GM23338 (cell line): ENCODE measurements around the gene TSPAN1. TPM values are rescaled to one million over a fixed set of nuclear protein-coding genes. Genes with fewer than 3 reads are reported as not detected.

Experiments used
- ATAC-seq: fragments of 200-7000 bp; cut with Tn5 transposase; 3 replicates; pipeline ENCODE4 v1.9.1; 2020
- DNase-seq: peaks from one replicate; pipeline ENCODE4 v3.0.0-alpha.2; 2015; ENCODE audit warnings: low spot score
- H2AFZ ChIP-seq: fragments of 200-600 bp; sonication (generic); 2 replicates; pipeline ENCODE4 v1.8.0; 2016; ENCODE audit warnings: antibody characterized with exemption, mild to moderate bottlenecking, moderate library complexity
- H3F3A ChIP-seq: fragments of 200-600 bp; sonication (generic); replicated peaks from 2 replicates; pipeline ENCODE4 v1.8.0; 2017; ENCODE audit warnings: antibody characterized with exemption, mixed run types, low read depth
- H3K27ac ChIP-seq: fragments of 200-600 bp; sonication (generic); 2 replicates; pipeline ENCODE4 v1.6.1; 2016; ENCODE audit warnings: low read depth
- H3K27me3 ChIP-seq: fragments of 200-600 bp; sonication (generic); 2 replicates; pipeline ENCODE4 v1.8.0; 2016; ENCODE audit warnings: mild to moderate bottlenecking, mixed run types, moderate library complexity; ENCODE audit not compliant: insufficient read depth
- H3K36me3 ChIP-seq: fragments of 200-600 bp; sonication (generic); 2 replicates; pipeline ENCODE4 v1.8.0; 2016; ENCODE audit warnings: mild to moderate bottlenecking; ENCODE audit not compliant: insufficient read depth
- H3K4me1 ChIP-seq: fragments of 200-600 bp; sonication (generic); 2 replicates; pipeline ENCODE4 v1.8.0; 2016; ENCODE audit warnings: mild to moderate bottlenecking, moderate library complexity; ENCODE audit not compliant: insufficient read depth
- H3K4me2 ChIP-seq: fragments of 200-600 bp; sonication (generic); 2 replicates; pipeline ENCODE4 v1.7.1; 2017; ENCODE audit warnings: mixed run types
- H3K4me3 ChIP-seq: fragments of 200-600 bp; sonication (generic); 2 replicates; pipeline ENCODE4 v1.6.1; 2016; ENCODE audit warnings: mixed run types
- H3K79me2 ChIP-seq: fragments of 200-600 bp; sonication (generic); replicated peaks from 2 replicates; pipeline ENCODE4 v1.8.0; 2017; ENCODE audit warnings: mild to moderate bottlenecking; ENCODE audit not compliant: insufficient read depth
- H3K9me2 ChIP-seq: fragments of 200-600 bp; sonication (generic); 2 replicates; pipeline ENCODE4 v1.8.0; 2017; ENCODE audit not compliant: insufficient read depth
- H4K20me1 ChIP-seq: fragments of 200-600 bp; sonication (generic); replicated peaks from 2 replicates; pipeline ENCODE4 v1.8.0; 2017; ENCODE audit warnings: mild to moderate bottlenecking; ENCODE audit not compliant: insufficient read depth
- H3K27ac Mint-ChIP-seq: 2 replicates; pipeline ENCODE4 v1.8.0; 2020; ENCODE audit warnings: inconsistent platforms, mild to moderate bottlenecking, moderate library complexity, mixed read lengths
- H3K27me3 Mint-ChIP-seq: 3 replicates; pipeline ENCODE4 v1.8.0; 2022; ENCODE audit warnings: low read depth, mild to moderate bottlenecking, moderate library complexity, mixed read lengths, inconsistent platforms; ENCODE audit not compliant: insufficient read depth, poor library complexity
- H3K36me3 Mint-ChIP-seq: 3 replicates; pipeline ENCODE4 v1.8.0; 2021; ENCODE audit warnings: low read depth, mild to moderate bottlenecking, inconsistent platforms, moderate library complexity, mixed read lengths
- H3K4me1 Mint-ChIP-seq: 3 replicates; pipeline ENCODE4 v1.8.0; 2020; ENCODE audit warnings: mild to moderate bottlenecking, inconsistent platforms, mixed read lengths
- H3K4me3 Mint-ChIP-seq: 3 replicates; pipeline ENCODE4 v1.8.0; 2021; ENCODE audit warnings: moderate library complexity, mild to moderate bottlenecking, inconsistent platforms, mixed read lengths
- H3K9me3 Mint-ChIP-seq: 3 replicates; pipeline ENCODE4 v1.8.0; 2020; ENCODE audit warnings: moderate library complexity, mild to moderate bottlenecking, inconsistent platforms, mixed read lengths
- CREB1 ChIP-seq: fragments of 250-450 bp; sonication (Bioruptor Pico); IDR thresholded peaks from 2 replicates; pipeline ENCODE4 v1.5.0; 2020; ENCODE audit warnings: low read depth, mild to moderate bottlenecking, moderate library complexity
- CTCF ChIP-seq, 2 experiments: fragments of 200-600 bp in 1 of 2; sonication (generic) in 1 of 2; conservative IDR thresholded peaks; 2 replicates each; pipeline versions ENCODE4 v1.5.1 to v1.6.1; 2016 to 2017; ENCODE audit warnings: antibody characterized with exemption in 2 of 2, low read depth in 2 of 2, mild to moderate bottlenecking in 2 of 2, moderate library complexity in 1 of 2
- ETS1 ChIP-seq: IDR thresholded peaks from 2 replicates; pipeline ENCODE4 v1.6.1; 2016; ENCODE audit warnings: antibody characterized with exemption
- EZH2 ChIP-seq: fragments of 200-600 bp; sonication (generic); IDR thresholded peaks from one replicate; pipeline ENCODE4 v1.8.0; 2017; ENCODE audit warnings: antibody characterized with exemption, mild to moderate bottlenecking, low read depth; ENCODE audit not compliant: unreplicated experiment
- EZH2phosphoT487 ChIP-seq: fragments of 200-600 bp; sonication (generic); IDR thresholded peaks from one replicate; pipeline ENCODE4 v1.8.1; 2018; ENCODE audit warnings: antibody characterized with exemption; ENCODE audit not compliant: unreplicated experiment
- JUNB ChIP-seq: IDR thresholded peaks from one replicate; pipeline ENCODE4 v1.6.1; 2016; ENCODE audit warnings: antibody characterized with exemption; ENCODE audit not compliant: unreplicated experiment
- NANOG ChIP-seq: IDR thresholded peaks from 2 replicates; pipeline ENCODE4 v1.6.1; 2016; ENCODE audit warnings: antibody characterized with exemption, borderline replicate concordance
- POLR2AphosphoS5 ChIP-seq: IDR thresholded peaks from 2 replicates; pipeline ENCODE4 v1.6.1; 2016; ENCODE audit warnings: antibody characterized with exemption, low read depth
- REST ChIP-seq: IDR thresholded peaks from one replicate; pipeline ENCODE4 v1.6.1; 2018; ENCODE audit warnings: antibody characterized with exemption; ENCODE audit not compliant: unreplicated experiment
- STAT1 ChIP-seq: IDR thresholded peaks from one replicate; pipeline ENCODE4 v1.6.1; 2016; ENCODE audit warnings: antibody characterized with exemption; ENCODE audit not compliant: unreplicated experiment
- ZNF114 ChIP-seq: fragments of 250-450 bp; sonication (Bioruptor Pico); IDR thresholded peaks from 2 replicates; pipeline ENCODE4 v1.5.0; 2020; ENCODE audit warnings: mild to moderate bottlenecking, moderate library complexity
- ZNF331 ChIP-seq: fragments of 250-450 bp; sonication (Bioruptor Pico); IDR thresholded peaks from 2 replicates; pipeline ENCODE4 v1.5.0; 2020; ENCODE audit warnings: low read depth, mild to moderate bottlenecking, moderate library complexity
- polyA plus RNA-seq: library from polyadenylated mRNA; unstranded; fragments of >200 nt; fragmentation: Nextera tagmentation; extraction: Ambion mirVana; gene quantifications from 2 replicates; pipeline ENCODE4 v1.2.1, GENCODE V29; 2016
- total RNA-seq: library from RNA; depleted of rRNA; stranded (reverse); fragments of >200 nt; shearing (Covaris generic); gene quantifications from 2 replicates; pipeline ENCODE4 v1.2.3, GENCODE V29; 2014

Gene TSPAN1
- total and polyA plus RNA-seq, 2 experiments from 2014 or later, result not detected

GRCh38 chr1:46186076-46186475, 11.2 kb downstream of the TSPAN1 start:
- Mint-ChIP-seq H3K9me3 (no peaks in the 10 kb centered on the region), H3K4me1 (peaks cover 4% of the 10 kb centered on the region; the same call in 1 of the 3 replicates), H3K36me3 (peaks cover 11% of the 10 kb centered on the region), H3K4me3 (no peak overlapping the region), H3K27me3 (peaks cover 12% of the 10 kb centered on the region), H3K27ac (no peak overlapping the region)
- Histone ChIP-seq H3K4me3 (no peak overlapping the region), H3K9me2 (no peaks in the 10 kb centered on the region), H4K20me1 (no peaks in the 10 kb centered on the region), H3K27me3 (0 out of 2 replicates have a peak, but pooled peaks cover 6% of the 10 kb centered on the region), H2AFZ (no peak overlapping the region), H3K4me2 (no peak overlapping the region), H3K36me3 (no peaks in the 10 kb centered on the region), H3K4me1 (no peaks in the 10 kb centered on the region), H3K27ac (no peak overlapping the region), H3F3A (no peaks in the 10 kb centered on the region), H3K79me2 (no peaks in the 10 kb centered on the region)
- no peak for TF ChIP-seq REST
- no peak for TF ChIP-seq NANOG
- TF ChIP-seq POLR2AphosphoS5, result no peak
- DNase-seq, result no peak
- ATAC-seq, result no peak

GRCh38 chr1:46187106-46187869, 12.4 kb downstream of the TSPAN1 start:
- Histone ChIP-seq H4K20me1 (no peaks in the 10 kb centered on the region), H3K9me2 (no peaks in the 10 kb centered on the region), H3K27ac (no peak overlapping the region), H3K79me2 (no peaks in the 10 kb centered on the region), H2AFZ (no peak overlapping the region), H3K36me3 (no peaks in the 10 kb centered on the region), H3K27me3 (no peaks in the 10 kb centered on the region), H3K4me1 (no peaks in the 10 kb centered on the region), H3K4me3 (no peak overlapping the region), H3F3A (no peaks in the 10 kb centered on the region), H3K4me2 (no peak overlapping the region)
- H3K27me3 Mint-ChIP-seq, result peaks cover 9% of the 10 kb centered on the region
- ATAC-seq (no peak), DNase-seq (no peak)
- H3K36me3 Mint-ChIP-seq, result peaks cover 15% of the 10 kb centered on the region
- H3K4me1 Mint-ChIP-seq, result peaks cover 4% of the 10 kb centered on the region; the same call in 1 of the 3 replicates
- no peak overlapping the region for H3K27ac Mint-ChIP-seq
- TF ChIP-seq JUNB, result no peak
- no peak for TF ChIP-seq POLR2AphosphoS5
- TF ChIP-seq STAT1, result no peak
- TF ChIP-seq ETS1, result no peak
- TF ChIP-seq ZNF331 (CRISPR knock-in tag), result no peak
- no peak for TF ChIP-seq EZH2phosphoT487
- no peak for TF ChIP-seq CREB1
- TF ChIP-seq CTCF (conservative IDR thresholded peaks at IDR 0.05; ENCODE audit: low read depth in 2 of 2), result no peak
- TF ChIP-seq EZH2, result no peak
- no peak for TF ChIP-seq ZNF114 (CRISPR knock-in tag)
- no peak for TF ChIP-seq REST
- no peaks in the 10 kb centered on the region for H3K9me3 Mint-ChIP-seq
- H3K4me3 Mint-ChIP-seq, result no peak overlapping the region
